Ascending aorta (tissue), 2 donors: ENCODE results near the gene SORCS1. TPM values are rescaled to one million over a fixed set of nuclear protein-coding genes. Genes with fewer than 3 reads are reported as not detected.

Source experiments
- DNase-seq, 2 donors: peaks; one replicate each; pipeline ENCODE4 v3.0.0-alpha.2; 2019; ENCODE audit warnings: low spot score in 2 of 2
- H3K27ac ChIP-seq, 2 donors: fragments of 200-600 bp; sonication (generic); one replicate each; pipeline ENCODE4 v1.5.1; 2016 to 2017; ENCODE audit warnings: mild to moderate bottlenecking in 1 of 2
- H3K27me3 ChIP-seq: fragments of 200-600 bp; sonication (generic); one replicate; pipeline ENCODE4 v1.5.1; 2017
- H3K36me3 ChIP-seq, 2 donors: fragments of 200-600 bp; sonication (generic); one replicate each; pipeline ENCODE4 v1.5.1; 2016
- H3K4me1 ChIP-seq, 2 donors: fragments of 200-600 bp; sonication (generic); one replicate each; pipeline ENCODE4 v1.5.1; 2016 to 2017; ENCODE audit warnings: mild to moderate bottlenecking in 1 of 2
- H3K4me3 ChIP-seq, 2 donors: fragments of 200-600 bp; sonication (generic); one replicate each; pipeline ENCODE4 v1.5.1; 2016 to 2017; ENCODE audit warnings: mild to moderate bottlenecking in 1 of 2
- H3K9me3 ChIP-seq, 2 donors: fragments of 200-600 bp; sonication (generic); one replicate each; pipeline ENCODE4 v1.5.1; 2016
- CTCF ChIP-seq, 3 experiments: fragments of 200-600 bp in 2 of 3; fragments of 450-650 bp in 1 of 3; sonication (generic) in 2 of 3; IDR thresholded peaks; one replicate each; pipeline ENCODE4 v1.5.1; 2016 to 2019; ENCODE audit warnings: antibody characterized with exemption in 3 of 3, mild to moderate bottlenecking in 1 of 3, moderate library complexity in 1 of 3
- intact Hi-C: fragments of 100-400 bp; cut with DNase I; formaldehyde crosslinking; loops from one replicate; pipeline ENCODE4 v1.15.1; 2023
- total RNA-seq: library from RNA; depleted of rRNA; stranded (reverse); fragments of >200 nt; gene quantifications from one replicate; pipeline ENCODE4 v1.1.0, GENCODE V29; 2016

Gene SORCS1
- total RNA-seq, 1 donor from 2014 or later: not detected

GRCh38 chr10:107059068-107059804 lies 105.3 kb downstream of the SORCS1 start:
- TF ChIP-seq CTCF (IDR thresholded peaks at IDR 0.05): no peak
- Histone ChIP-seq H3K9me3 (no peaks in the 10 kb centered on the region), H3K27ac (no peak overlapping the region), H3K36me3 (no peaks in the 10 kb centered on the region), H3K4me1 (no peaks in the 10 kb centered on the region), H3K27me3 (no peaks in the 10 kb centered on the region), H3K4me3 (no peak overlapping the region)
- no peak for DNase-seq
- intact Hi-C loops: no loop called here

- Histone ChIP-seq H3K4me1 (no peaks in the 10 kb centered on the region), H3K36me3 (no peaks in the 10 kb centered on the region), H3K4me3 (no peak overlapping the region), H3K27ac (no peak overlapping the region), H3K27me3 (no peaks in the 10 kb centered on the region), H3K9me3 (no peaks in the 10 kb centered on the region)
- intact Hi-C loops: no loop called here
- no peak for DNase-seq
- TF ChIP-seq CTCF (IDR thresholded peaks at IDR 0.05): no peak
These were observed 106.2 kb downstream of the SORCS1 start for GRCh38 chr10:107058331-107058730.

- intact Hi-C loops: no loop called here
- Histone ChIP-seq H3K27ac (no peak overlapping the region), H3K36me3 (no peaks in the 10 kb centered on the region), H3K4me3 (no peak overlapping the region), H3K4me1 (no peaks in the 10 kb centered on the region), H3K27me3 (no peaks in the 10 kb centered on the region), H3K9me3 (no peaks in the 10 kb centered on the region)
- no peak for TF ChIP-seq CTCF (IDR thresholded peaks at IDR 0.05)
- no peak for DNase-seq
These were observed 108.3 kb downstream of the SORCS1 start for GRCh38 chr10:107056182-107056581.

GRCh38 chr10:107054469-107055156 lies 109.9 kb downstream of the SORCS1 start:
- no peak for TF ChIP-seq CTCF (IDR thresholded peaks at IDR 0.05)
- H3K27me3 ChIP-seq: no peaks in the 10 kb centered on the region
- no peak overlapping the region for H3K4me3 ChIP-seq
- DNase-seq: no peak
- H3K4me1 ChIP-seq: no peaks in the 10 kb centered on the region
- H3K9me3 ChIP-seq: no peaks in the 10 kb centered on the region
- H3K36me3 ChIP-seq: no peaks in the 10 kb centered on the region
- no peak overlapping the region for H3K27ac ChIP-seq
- intact Hi-C loops: no loop called here

GRCh38 chr10:107051769-107052168 lies 112.7 kb downstream of the SORCS1 start:
- Histone ChIP-seq H3K27me3 (no peaks in the 10 kb centered on the region), H3K27ac (no peak overlapping the region), H3K4me1 (no peaks in the 10 kb centered on the region), H3K9me3 (no peaks in the 10 kb centered on the region), H3K4me3 (no peak overlapping the region), H3K36me3 (no peaks in the 10 kb centered on the region)
- no peak for TF ChIP-seq CTCF (IDR thresholded peaks at IDR 0.05)
- intact Hi-C loops: no loop called here
- no peak for DNase-seq
